OCI-LY1 (cell line): ENCODE data around the gene RAB11FIP4.

Experiments
- H2AFZ ChIP-seq: fragments of 200-600 bp; sonication (generic), shearing (Covaris generic); 2 replicates; pipeline ENCODE4 v1.6.0; 2014; ENCODE audit warnings: antibody characterized with exemption, mild to moderate bottlenecking, low read length
- H3F3A ChIP-seq: fragments of 200-600 bp; sonication (generic), shearing (Covaris generic); 2 replicates; pipeline ENCODE4 v1.6.0; 2014; ENCODE audit warnings: mild to moderate bottlenecking, antibody characterized with exemption, low read length, moderate library complexity; ENCODE audit not compliant: insufficient read depth
- H3K27ac ChIP-seq: fragments of 200-600 bp; sonication (generic); 2 replicates; pipeline ENCODE4 v1.5.1; 2014; ENCODE audit warnings: low read length, mixed run types, mild to moderate bottlenecking, low read depth; ENCODE audit not compliant: poor library complexity, severe bottlenecking
- H3K27me3 ChIP-seq: fragments of 200-600 bp; sonication (generic); 2 replicates; pipeline ENCODE4 v1.6.0; 2014; ENCODE audit warnings: antibody characterized with exemption, mild to moderate bottlenecking, low read length, moderate library complexity; ENCODE audit not compliant: insufficient read depth
- H3K36me3 ChIP-seq: fragments of 200-600 bp; sonication (generic); 2 replicates; pipeline ENCODE4 v1.6.1; 2014; ENCODE audit warnings: mild to moderate bottlenecking, antibody characterized with exemption, low read length, moderate library complexity, mixed read lengths; ENCODE audit not compliant: insufficient read depth
- H3K4me1 ChIP-seq: fragments of 200-600 bp; sonication (generic); 2 replicates; pipeline ENCODE4 v1.5.1; 2014; ENCODE audit warnings: mild to moderate bottlenecking, low read length, moderate library complexity; ENCODE audit not compliant: insufficient read depth, severe bottlenecking
- H3K4me2 ChIP-seq: fragments of 200-600 bp; sonication (generic), shearing (Covaris generic); 2 replicates; pipeline ENCODE4 v1.6.1; 2014; ENCODE audit warnings: low read length
- H3K4me3 ChIP-seq: fragments of 200-600 bp; sonication (generic); 2 replicates; pipeline ENCODE4 v1.5.1; 2014; ENCODE audit warnings: low read length, low read depth, mild to moderate bottlenecking, mixed read lengths; ENCODE audit not compliant: poor library complexity, severe bottlenecking
- H3K79me2 ChIP-seq: fragments of 200-600 bp; shearing (Covaris generic); 2 replicates; pipeline ENCODE4 v1.6.1; 2016; ENCODE audit warnings: mixed run types, low read length, mixed read lengths; ENCODE audit not compliant: insufficient read depth
- H3K9ac ChIP-seq: fragments of 200-600 bp; sonication (generic), shearing (Covaris generic); 2 replicates; pipeline ENCODE4 v1.6.1; 2014; ENCODE audit warnings: mild to moderate bottlenecking, low read length, mixed read lengths
- H3K9me2 ChIP-seq: fragments of 200-600 bp; sonication (generic), shearing (Covaris generic); 2 replicates; pipeline ENCODE4 v1.6.1; 2014; ENCODE audit warnings: low read depth, mild to moderate bottlenecking, low read length, mixed read lengths
- H3K9me3 ChIP-seq: fragments of 200-600 bp; shearing (Covaris generic); 2 replicates; pipeline ENCODE4 v1.6.1; 2014; ENCODE audit warnings: low read length, mixed read lengths
- H4K20me1 ChIP-seq: fragments of 200-600 bp; sonication (generic), shearing (Covaris generic); 2 replicates; pipeline ENCODE4 v1.6.0; 2016; ENCODE audit warnings: mild to moderate bottlenecking, low read length; ENCODE audit not compliant: insufficient read depth
- CTCF ChIP-seq: fragments of 200-600 bp; sonication (generic), shearing (Covaris generic); IDR thresholded peaks from 2 replicates; pipeline ENCODE4 v1.5.1; 2017; ENCODE audit warnings: mild to moderate bottlenecking, antibody characterized with exemption, low read length, moderate library complexity, mixed read lengths
- EZH2 ChIP-seq: fragments of 200-600 bp; sonication (generic), shearing (Covaris generic); IDR thresholded peaks from 2 replicates; pipeline ENCODE4 v1.8.0; 2017; ENCODE audit warnings: borderline replicate concordance, mixed run types, mild to moderate bottlenecking, antibody characterized with exemption, low read length, moderate library complexity, mixed read lengths

The RAB11FIP4 gene

GRCh38 chr17:31553506-31553905 is 162.0 kb downstream of the RAB11FIP4 start:
- Histone ChIP-seq H3K9ac (no peak overlapping the region), H3K9me3 (no peaks in the 10 kb centered on the region), H2AFZ (no peak overlapping the region), H3K9me2 (no peaks in the 10 kb centered on the region), H3K4me2 (no peak overlapping the region), H3K4me1 (peaks cover 17% of the 10 kb centered on the region), H4K20me1 (no peaks in the 10 kb centered on the region), H3K4me3 (no peak overlapping the region), H3K79me2 (no peaks in the 10 kb centered on the region), H3K27ac (no peak overlapping the region), H3K27me3 (0 out of 2 replicates have a peak, but pooled peaks cover 7% of the 10 kb centered on the region), H3K36me3 (no peaks in the 10 kb centered on the region), H3F3A (no peaks in the 10 kb centered on the region)
- TF ChIP-seq EZH2 (no peak), CTCF (no peak)

GRCh38 chr17:31554930-31555329 is 163.5 kb downstream of the RAB11FIP4 start:
- H3K9ac ChIP-seq = no peak overlapping the region
- TF ChIP-seq CTCF (no peak), EZH2 (no peak)
- no peak overlapping the region for H3K4me3 ChIP-seq
- H3K27me3 ChIP-seq = 0 out of 2 replicates have a peak, but pooled peaks cover 7% of the 10 kb centered on the region
- H2AFZ ChIP-seq = no peak overlapping the region
- H3K9me3 ChIP-seq = no peaks in the 10 kb centered on the region
- no peaks in the 10 kb centered on the region for H4K20me1 ChIP-seq
- H3K36me3 ChIP-seq = no peaks in the 10 kb centered on the region
- no peaks in the 10 kb centered on the region for H3F3A ChIP-seq
- no peak overlapping the region for H3K27ac ChIP-seq
- no peak overlapping the region for H3K4me2 ChIP-seq
- no peaks in the 10 kb centered on the region for H3K79me2 ChIP-seq
- peaks cover 20% of the 10 kb centered on the region for H3K4me1 ChIP-seq
- no peaks in the 10 kb centered on the region for H3K9me2 ChIP-seq

- H3K27me3 ChIP-seq = 0 out of 2 replicates have a peak, but pooled peaks cover 11% of the 10 kb centered on the region
- H3F3A ChIP-seq = no peaks in the 10 kb centered on the region
Observed at GRCh38 chr17:31556969-31557645, 165.6 kb downstream of the RAB11FIP4 start.

More at GRCh38 chr17:31556969-31557645, 165.6 kb downstream of the RAB11FIP4 start:
- H3K36me3 ChIP-seq = no peaks in the 10 kb centered on the region
- no peak overlapping the region for H3K4me2 ChIP-seq
- no peak overlapping the region for H3K27ac ChIP-seq
- H3K9me3 ChIP-seq = no peaks in the 10 kb centered on the region
- TF ChIP-seq CTCF = no peak
- no peak for TF ChIP-seq EZH2
- no peaks in the 10 kb centered on the region for H3K9me2 ChIP-seq
- H3K4me1 ChIP-seq = peaks cover 11% of the 10 kb centered on the region
- no peaks in the 10 kb centered on the region for H3K79me2 ChIP-seq
- H4K20me1 ChIP-seq = no peaks in the 10 kb centered on the region
- H2AFZ ChIP-seq = no peak overlapping the region
- H3K4me3 ChIP-seq = no peak overlapping the region
- H3K9ac ChIP-seq = no peak overlapping the region
